Measurements from ENCODE around the gene DNAH3. TPM values are rescaled to one million over a fixed set of nuclear protein-coding genes. Genes with fewer than 3 reads are reported as not detected.
"Not testable (repeated sequence)": the region's sequence is repeated elsewhere in the genome, so short reads cannot be mapped to it uniquely, and the experiment has no call there.

Gene DNAH3
- total and polyA plus RNA-seq, 2 of the 8 experiments (the other 6 are each of a cell fraction or from before 2014, with no cell fraction given), result 0.57 to 0.71 TPM

GRCh38 chr16:21055738-21056137, 94.9 kb downstream of the DNAH3 start:
- H4K8ac ChIP-seq (ENCODE audit: extremely low read depth, insufficient read depth, low read length); H2BK15ac ChIP-seq (ENCODE audit: low read length); H3K36me3 ChIP-seq (ENCODE audit: control insufficient read depth in 2 of 4, insufficient read depth in 4 of 4, low read length in 3 of 4); FAIRE-seq; H2BK20ac ChIP-seq (ENCODE audit: low read length); H3K9ac ChIP-seq (replicated peaks in 1 of 4; ENCODE audit: extremely low read depth in 1 of 4, low read depth in 3 of 4, low read length in 3 of 4); DNase-seq (ENCODE audit: low read depth in 1 of 2, low spot score in 2 of 2); H3K27me3 ChIP-seq (replicated peaks in 1 of 4; ENCODE audit: control insufficient read depth in 3 of 4, extremely low read depth in 1 of 4, insufficient read depth in 3 of 4, low read length in 3 of 4); H2BK120ac ChIP-seq (replicated peaks; ENCODE audit: low read depth, low read length); H3K79me1 ChIP-seq (ENCODE audit: low read depth, low read length); H3K9me3 ChIP-seq (ENCODE audit: insufficient read depth in 2 of 2, low read depth in 1 of 2, low read length in 1 of 2); H3K27ac ChIP-seq (ENCODE audit: low read depth, low read length); H4K91ac ChIP-seq (replicated peaks; ENCODE audit: insufficient read length, low read length); H3K4me2 ChIP-seq (ENCODE audit: insufficient read depth in 1 of 2, low read depth in 2 of 2, low read length in 2 of 2); H4K5ac ChIP-seq (ENCODE audit: insufficient read length, low read depth, low read length); H2AK5ac ChIP-seq (ENCODE audit: low read depth, low read length); H3K56ac ChIP-seq (replicated peaks; ENCODE audit: insufficient read length, low read depth, low read length); H2BK5ac ChIP-seq (ENCODE audit: low read depth, low read length); H3K4me1 ChIP-seq (replicated peaks in 1 of 4; ENCODE audit: control insufficient read depth in 3 of 4, insufficient read depth in 4 of 4, low read length in 3 of 4); H2AFZ ChIP-seq (ENCODE audit: low read length); H3K4me3 ChIP-seq (ENCODE audit: extremely low read depth in 1 of 4, insufficient read depth in 2 of 4, low read depth in 3 of 4, low read length in 4 of 4); H3K23me2 ChIP-seq (ENCODE audit: low read depth, low read length); H3K23ac ChIP-seq (ENCODE audit: insufficient read length); H4K20me1 ChIP-seq (replicated peaks in 1 of 2; ENCODE audit: control insufficient read depth in 1 of 2, insufficient read depth in 2 of 2, low read length in 2 of 2); H3K4ac ChIP-seq (replicated peaks; ENCODE audit: insufficient read length, low read depth, low read length); H3K79me2 ChIP-seq (ENCODE audit: control insufficient read depth in 1 of 2, insufficient read depth in 2 of 2, low read length in 2 of 2); H3K18ac ChIP-seq (ENCODE audit: extremely low read depth, low read length); POLR2A ChIA-PET (ENCODE audit: partially characterized antibody); H2BK12ac ChIP-seq (ENCODE audit: low read depth, low read length); H3K14ac ChIP-seq (ENCODE audit: insufficient read length): not testable (repeated sequence)
- CTCF ChIA-PET (ENCODE audit: partially characterized antibody), result interaction anchor here (0.6 kb wide), 2 partner anchors 653 to 795 kb away, joined by 3 read pairs; no protein-coding TSS in a partner anchor
- WGBS, 2 experiments (ENCODE audit: extremely low coverage in 1 of 2, insufficient coverage in 1 of 2, insufficient read length in 1 of 2, insufficient replicate concordance in 2 of 2, low coverage in 1 of 2, low lambda C conversion rate in 2 of 2, missing lambda C conversion rate in 1 of 2), result 95% methylated on average over 4 of the region's 4 CpGs; no CpG with 5 or more reads in 1 of the 2 experiments

All from H1 (cell line).